Measurements from ENCODE around the gene SLX4IP. TPM values are rescaled to one million over a fixed set of nuclear protein-coding genes. Genes with fewer than 3 reads are reported as not detected.

Gene SLX4IP
- total and polyA plus RNA-seq, 2 of the 13 experiments (the other 11 are each of a cell fraction or from before 2014, with no cell fraction given), result 3.6 to 7.3 TPM

DNA sequence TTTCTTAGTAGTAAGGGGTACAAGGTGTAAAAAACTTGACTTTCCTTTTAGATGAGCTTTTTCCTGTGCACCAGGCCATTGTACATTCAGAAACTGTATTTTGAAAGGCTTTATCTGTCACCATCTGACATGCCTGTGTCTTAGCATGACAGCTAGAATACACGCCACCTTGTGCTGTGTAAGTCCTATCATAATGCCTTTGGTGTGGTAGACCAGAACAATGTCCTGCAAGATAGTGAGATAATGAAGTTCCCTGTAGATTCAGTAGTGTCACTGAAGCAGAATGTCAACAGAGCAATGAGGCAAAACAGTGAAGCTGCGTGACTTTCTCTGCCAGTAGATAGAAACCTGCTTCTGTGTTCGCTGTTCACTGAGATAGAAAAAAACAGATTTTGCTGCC is 132.9 kb downstream of the SLX4IP start (continued):
- TF ChIP-seq GZF1 (CRISPR knock-in tag; IDR thresholded peaks at IDR 0.05) (no peak), YEATS2 (CRISPR knock-in tag; IDR thresholded peaks at IDR 0.05; ENCODE audit: borderline replicate concordance) (0 out of 2 replicates have a peak, but pooled peaks have one; percentile 1), FOXA1 (IDR thresholded peaks at IDR 0.05) (no peak), FOXA1 (CRISPR knock-in tag; IDR thresholded peaks at IDR 0.05) (peak; percentile 46; the same call in 1 of the 2 replicates), MED1 (CRISPR knock-in tag; IDR thresholded peaks at IDR 0.05) (peak; percentile 19; the same call in 1 of the 2 replicates)

DNA sequence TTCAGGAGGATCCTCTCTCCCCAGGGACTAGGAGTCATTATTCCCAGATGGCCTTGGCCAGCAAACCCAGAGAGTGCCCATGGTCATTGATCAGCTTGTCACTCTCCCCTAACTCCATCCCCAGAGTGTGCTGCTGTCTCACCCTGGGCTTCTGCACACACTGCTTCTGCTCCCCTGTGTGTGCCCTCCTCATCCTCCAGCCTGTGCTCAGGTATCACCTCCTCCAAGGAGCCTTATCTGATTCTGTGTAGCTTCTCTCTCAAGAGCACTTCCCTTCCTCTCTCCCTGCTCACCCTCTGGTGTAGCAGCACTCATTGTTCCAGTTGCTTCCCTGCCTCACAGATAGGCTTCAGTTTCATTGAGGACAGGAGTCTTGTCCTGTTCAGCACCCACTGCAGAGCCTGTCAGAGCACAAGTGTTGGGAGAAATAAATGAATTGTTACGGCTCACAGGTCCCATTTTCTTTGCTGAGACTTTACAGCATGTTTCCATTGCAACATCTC is 136.3 kb downstream of the SLX4IP start:
- peak; percentile 51 for ATAC-seq
- DNase-seq (ENCODE audit: low spot score), result no peak
- peaks cover 45% of the 10 kb centered on the region for H3K4me1 ChIP-seq (ENCODE audit: insufficient read depth, low read length)
- in situ Hi-C loops (cut with HindIII; ENCODE audit: extremely low pct_ligation_motif_present, low pct_unique_long_range_greater_than_20kb) (no loop called here), intact Hi-C loops (cut with micrococcal nuclease; ENCODE audit: unreplicated experiment) (no loop called here)
- no peak for FAIRE-seq
- no peaks in the 10 kb centered on the region for H3K9me3 ChIP-seq (ENCODE audit: low read length)
- ChIA-PET CTCF (ENCODE audit: low intra/inter-chr PET ratio, low total read pairs) (no interaction called here), POLR2A (interaction anchor here (1.8 kb wide), 1 partner anchor 137 kb away, joined by 5 read pairs; the partner anchor contains the start of genes MKKS and SLX4IP)
- H3K79me2 ChIP-seq (ENCODE audit: insufficient read depth, low read length), result no peaks in the 10 kb centered on the region
- H3K9ac ChIP-seq (ENCODE audit: insufficient read depth, low read depth, low read length), result no peak overlapping the region
- H3K36me3 ChIP-seq (replicated peaks in 1 of 2; ENCODE audit: control insufficient read depth in 1 of 2, insufficient read depth in 2 of 2, low read length in 2 of 2), result no peaks in the 10 kb centered on the region
- no peak overlapping the region for H3K27ac ChIP-seq (ENCODE audit: extremely low read length, insufficient read depth, low read length)
- no peaks in the 10 kb centered on the region for H4K20me1 ChIP-seq (ENCODE audit: insufficient read depth, low read length)
- no peak overlapping the region for H3K4me2 ChIP-seq (ENCODE audit: low read depth, low read length)
- H2AFZ ChIP-seq (ENCODE audit: low read length), result no peak overlapping the region
- WGBS (ENCODE audit: low lambda C conversion rate), result 97% methylated on average over 1 of the region's 1 CpG
- BruUV-seq (replicated peaks), result no TSS peak
- H3K27me3 ChIP-seq (ENCODE audit: control insufficient read depth in 1 of 2, insufficient read depth in 2 of 2, low read length in 2 of 2), result no peaks in the 10 kb centered on the region
- no peak overlapping the region for H3K4me3 ChIP-seq (replicated peaks in 1 of 3; ENCODE audit: insufficient read depth in 1 of 3, low read depth in 2 of 3, low read length in 3 of 3)
- 0 out of 2 replicates have a peak, but pooled peaks have one; percentile 35 for TF ChIP-seq ZNF598 (CRISPR knock-in tag; IDR thresholded peaks at IDR 0.05; ENCODE audit: borderline replicate concordance)
- no peak for TF ChIP-seq KDM6A (CRISPR knock-in tag; IDR thresholded peaks at IDR 0.05; ENCODE audit: low read depth)
- 0 out of 2 replicates have a peak, but pooled peaks have one; percentile 4 for TF ChIP-seq HDAC2 (CRISPR knock-in tag; IDR thresholded peaks at IDR 0.05)
- TF ChIP-seq, protein P1, sequence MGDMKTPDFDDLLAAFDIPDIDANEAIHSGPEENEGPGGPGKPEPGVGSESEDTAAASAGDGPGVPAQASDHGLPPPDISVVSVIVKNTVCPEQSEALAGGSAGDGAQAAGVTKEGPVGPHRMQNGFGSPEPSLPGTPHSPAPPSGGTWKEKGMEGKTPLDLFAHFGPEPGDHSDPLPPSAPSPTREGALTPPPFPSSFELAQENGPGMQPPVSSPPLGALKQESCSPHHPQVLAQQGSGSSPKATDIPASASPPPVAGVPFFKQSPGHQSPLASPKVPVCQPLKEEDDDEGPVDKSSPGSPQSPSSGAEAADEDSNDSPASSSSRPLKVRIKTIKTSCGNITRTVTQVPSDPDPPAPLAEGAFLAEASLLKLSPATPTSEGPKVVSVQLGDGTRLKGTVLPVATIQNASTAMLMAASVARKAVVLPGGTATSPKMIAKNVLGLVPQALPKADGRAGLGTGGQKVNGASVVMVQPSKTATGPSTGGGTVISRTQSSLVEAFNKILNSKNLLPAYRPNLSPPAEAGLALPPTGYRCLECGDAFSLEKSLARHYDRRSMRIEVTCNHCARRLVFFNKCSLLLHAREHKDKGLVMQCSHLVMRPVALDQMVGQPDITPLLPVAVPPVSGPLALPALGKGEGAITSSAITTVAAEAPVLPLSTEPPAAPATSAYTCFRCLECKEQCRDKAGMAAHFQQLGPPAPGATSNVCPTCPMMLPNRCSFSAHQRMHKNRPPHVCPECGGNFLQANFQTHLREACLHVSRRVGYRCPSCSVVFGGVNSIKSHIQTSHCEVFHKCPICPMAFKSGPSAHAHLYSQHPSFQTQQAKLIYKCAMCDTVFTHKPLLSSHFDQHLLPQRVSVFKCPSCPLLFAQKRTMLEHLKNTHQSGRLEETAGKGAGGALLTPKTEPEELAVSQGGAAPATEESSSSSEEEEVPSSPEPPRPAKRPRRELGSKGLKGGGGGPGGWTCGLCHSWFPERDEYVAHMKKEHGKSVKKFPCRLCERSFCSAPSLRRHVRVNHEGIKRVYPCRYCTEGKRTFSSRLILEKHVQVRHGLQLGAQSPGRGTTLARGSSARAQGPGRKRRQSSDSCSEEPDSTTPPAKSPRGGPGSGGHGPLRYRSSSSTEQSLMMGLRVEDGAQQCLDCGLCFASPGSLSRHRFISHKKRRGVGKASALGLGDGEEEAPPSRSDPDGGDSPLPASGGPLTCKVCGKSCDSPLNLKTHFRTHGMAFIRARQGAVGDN (CRISPR knock-in tag; IDR thresholded peaks at IDR 0.05), result peak; percentile 49
- TF ChIP-seq, protein P2, sequence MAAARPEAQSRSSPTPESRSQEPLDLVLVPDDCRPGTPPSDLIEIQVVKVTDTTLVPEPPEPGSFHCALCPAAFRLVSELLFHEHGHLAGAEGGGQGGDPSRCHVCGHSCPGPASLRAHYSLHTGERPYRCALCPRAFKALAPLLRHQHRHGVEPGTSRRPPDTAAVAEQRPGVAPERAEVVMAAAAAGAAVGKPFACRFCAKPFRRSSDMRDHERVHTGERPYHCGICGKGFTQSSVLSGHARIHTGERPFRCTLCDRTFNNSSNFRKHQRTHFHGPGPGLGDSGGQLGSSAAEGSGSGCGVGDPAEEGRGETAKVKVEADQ (CRISPR knock-in tag; IDR thresholded peaks at IDR 0.05; ENCODE audit: borderline replicate concordance), result peak; percentile 46; the same call in 1 of the 2 replicates
- TF ChIP-seq SOX13 (IDR thresholded peaks at IDR 0.05), result 0 out of 2 replicates have a peak, but pooled peaks have one; percentile 17
- no peak for TF ChIP-seq SOX13 (CRISPR knock-in tag; conservative IDR thresholded peaks at IDR 0.05 in 1 of 2, IDR thresholded peaks at IDR 0.05 in 1 of 2)
- TF ChIP-seq SP140L (CRISPR knock-in tag; IDR thresholded peaks at IDR 0.05; ENCODE audit: borderline replicate concordance), result no peak
- TF ChIP-seq NFKB2 (CRISPR knock-in tag; IDR thresholded peaks at IDR 0.05; ENCODE audit: borderline replicate concordance), result 0 out of 2 replicates have a peak, but pooled peaks have one; percentile 14
- no peak for TF ChIP-seq ZBTB42 (CRISPR knock-in tag; IDR thresholded peaks at IDR 0.05)
